ENCODE data around the gene RTBDN.
"Not testable (repeated sequence)": the region's sequence is repeated elsewhere in the genome, so short reads cannot be mapped to it uniquely, and the experiment has no call there.

The RTBDN gene

GRCh38 chr19:12815088-12815487 lies 19.3 kb downstream of the RTBDN start:
- no peak for TF ChIP-seq ZNF274 (IDR thresholded peaks at IDR 0.05; ENCODE audit: low read depth, low read length)
- no peak overlapping the region for H3K4me3 ChIP-seq (ENCODE audit: low read length)

DNA sequence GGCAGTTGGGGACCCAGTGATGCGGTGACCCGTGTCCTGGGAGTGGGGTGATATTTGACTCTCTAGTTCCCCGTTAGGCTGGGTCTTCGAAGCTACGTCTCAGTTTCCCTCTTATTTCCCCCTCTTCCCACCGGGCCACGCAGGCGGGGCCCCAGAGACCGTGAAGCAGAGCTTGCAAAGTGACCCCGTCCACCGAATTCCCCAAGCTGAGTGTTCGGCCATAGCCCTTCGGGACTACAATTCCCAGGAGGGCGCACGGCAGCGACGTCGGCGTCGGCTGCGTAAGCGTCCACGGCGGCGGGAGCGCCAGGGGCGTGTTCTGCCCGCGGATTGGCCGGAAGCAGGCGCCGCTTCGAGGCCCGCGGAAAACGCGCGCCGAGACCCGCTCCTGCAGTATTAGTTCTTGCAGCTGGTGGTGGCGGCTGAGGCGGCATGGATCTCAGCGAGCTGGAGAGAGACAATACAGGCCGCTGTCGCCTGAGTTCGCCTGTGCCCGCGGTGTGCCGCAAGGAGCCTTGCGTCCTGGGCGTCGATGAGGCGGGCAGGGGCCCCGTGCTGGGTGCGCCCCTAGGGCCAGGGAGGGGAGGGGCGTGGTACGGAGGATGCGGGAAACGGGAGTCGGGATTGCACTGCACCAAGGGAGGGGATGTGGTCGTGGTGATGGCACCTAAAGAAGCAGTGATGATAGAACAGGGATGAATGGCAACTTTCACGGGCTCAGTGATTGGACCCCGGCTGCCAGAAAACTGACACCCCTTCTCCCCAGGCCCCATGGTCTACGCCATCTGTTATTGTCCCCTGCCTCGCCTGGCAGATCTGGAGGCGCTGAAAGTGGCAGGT lies 27.9 kb downstream of the RTBDN start, which contains the start of gene RNASEH2A:
Gene RNASEH2A, plus strand, starts transcription at position 343 of the 840 bp plus-strand sequence. Its CDS starts 90 bp downstream, at position 433.
- no peak for TF ChIP-seq ZNF274 (IDR thresholded peaks at IDR 0.05; ENCODE audit: low read depth, low read length)
- peak within 1 kb of the TSS; percentile 73 for H3K4me3 ChIP-seq (ENCODE audit: low read length)

DNA sequence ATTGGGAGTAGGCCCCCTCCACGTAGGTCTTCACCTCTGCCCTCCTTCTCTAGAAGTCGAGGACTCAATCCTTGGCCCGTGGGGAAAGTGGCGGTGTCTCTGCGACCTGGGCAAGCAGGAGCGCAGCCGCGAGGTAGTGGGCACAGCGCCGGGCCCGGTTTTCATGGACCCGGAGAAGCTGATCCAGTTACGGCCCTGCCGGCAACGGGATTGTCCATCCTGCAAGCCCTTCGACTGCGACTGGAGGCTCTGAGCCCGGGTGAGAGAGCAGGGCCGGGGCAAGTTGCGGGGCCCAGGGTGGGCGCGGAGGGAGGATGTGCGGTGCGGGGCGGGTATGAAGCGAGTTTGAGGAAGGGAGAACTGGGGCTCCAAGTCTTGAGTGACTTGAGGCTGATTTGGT lies 30.3 kb downstream of the RTBDN start:
- no peak for TF ChIP-seq ZNF274 (IDR thresholded peaks at IDR 0.05; ENCODE audit: low read depth, low read length)
- H3K4me3 ChIP-seq (ENCODE audit: low read length): no peak overlapping the region

GRCh38 chr19:12802267-12803106 lies 31.9 kb downstream of the RTBDN start:
- no peak for TF ChIP-seq ZNF274 (IDR thresholded peaks at IDR 0.05; ENCODE audit: low read depth, low read length)

GRCh38 chr19:12801466-12802266 lies 32.7 kb downstream of the RTBDN start, which contains the start of the genes PRDX2 and THSD8:
Gene PRDX2 (minus strand): TSS chr19:12801800. CDS start chr19:12801261, 539 bp downstream.
Gene THSD8 (plus strand): TSS chr19:12802069. CDS start chr19:12802072, 3 bp downstream.
- peak within 1 kb of the TSS; percentile 69 for H3K4me3 ChIP-seq (ENCODE audit: low read length)
- no peak for TF ChIP-seq ZNF274 (IDR thresholded peaks at IDR 0.05; ENCODE audit: low read depth, low read length)

More at GRCh38 chr19:12802267-12803106, 31.9 kb downstream of the RTBDN start:
- peak overlapping the region; percentile 69; the same call in 1 of the 2 replicates for H3K4me3 ChIP-seq (ENCODE audit: low read length)

DNA sequence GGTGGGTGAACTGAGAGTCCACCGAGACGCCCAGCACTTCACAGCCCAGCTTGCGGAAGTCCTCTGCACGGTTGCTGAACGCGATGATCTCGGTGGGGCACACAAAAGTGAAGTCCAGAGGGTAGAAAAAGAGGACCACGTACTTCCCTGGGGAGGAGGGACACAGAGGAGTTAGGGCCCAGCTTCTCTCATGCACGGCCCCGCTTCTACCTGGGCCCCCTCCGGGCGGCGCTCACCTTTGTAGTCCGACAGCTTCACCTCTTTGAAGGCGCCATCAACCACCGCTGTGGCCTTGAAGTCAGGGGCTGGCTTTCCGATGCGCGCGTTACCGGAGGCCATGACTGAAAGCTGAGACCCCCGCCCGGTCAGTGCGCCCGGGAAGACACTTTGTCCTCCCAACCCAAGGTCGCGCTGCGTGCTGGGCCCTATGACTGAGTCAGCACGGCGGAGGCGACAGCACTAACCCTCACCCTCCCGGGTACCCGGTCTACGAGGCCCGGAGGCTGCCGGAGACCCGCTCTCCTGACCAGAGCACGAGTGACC lies 33.4 kb downstream of the RTBDN start:
- H3K4me3 ChIP-seq (ENCODE audit: low read length): peak overlapping the region; percentile 69
- TF ChIP-seq ZNF274 (IDR thresholded peaks at IDR 0.05; ENCODE audit: low read depth, low read length): no peak

GRCh38 chr19:12800466-12800770 lies 34.0 kb downstream of the RTBDN start:
- H3K4me3 ChIP-seq (ENCODE audit: low read length): peak overlapping the region; percentile 69; the same call in 1 of the 2 replicates
- TF ChIP-seq ZNF274 (IDR thresholded peaks at IDR 0.05; ENCODE audit: low read depth, low read length): no peak

GRCh38 chr19:12799742-12800465 lies 34.5 kb downstream of the RTBDN start:
- H3K4me3 ChIP-seq (ENCODE audit: low read length): no peak overlapping the region
- no peak for TF ChIP-seq ZNF274 (IDR thresholded peaks at IDR 0.05; ENCODE audit: low read depth, low read length)

GRCh38 chr19:12797607-12798006 lies 36.8 kb downstream of the RTBDN start:
- not testable (repeated sequence) for H3K4me3 ChIP-seq (ENCODE audit: low read length)

DNA sequence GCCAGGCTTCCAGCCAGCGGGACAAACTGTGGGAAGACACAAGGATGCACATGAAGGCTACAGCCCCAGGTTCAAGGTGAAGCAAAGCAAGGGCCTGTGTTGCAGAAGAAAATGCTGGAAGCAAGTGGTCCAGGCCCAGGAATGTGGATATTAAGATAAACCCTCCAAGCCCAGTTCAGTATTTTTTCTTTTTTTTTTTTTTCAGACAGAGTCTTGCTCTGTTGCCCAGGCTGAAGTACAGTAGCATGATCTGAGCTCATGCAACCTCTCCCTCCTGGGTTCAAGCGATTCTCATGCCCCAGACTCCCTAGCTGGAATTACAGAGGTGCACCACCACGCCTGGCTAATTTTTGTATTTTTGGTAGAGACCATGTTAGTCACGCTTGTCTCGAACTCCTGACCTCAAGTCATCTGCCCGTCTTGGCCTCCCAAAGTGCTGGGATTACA lies 37.2 kb downstream of the RTBDN start:
- TF ChIP-seq ZNF274 (IDR thresholded peaks at IDR 0.05; ENCODE audit: low read depth, low read length): no peak
- no peak overlapping the region for H3K4me3 ChIP-seq (ENCODE audit: low read length)

DNA sequence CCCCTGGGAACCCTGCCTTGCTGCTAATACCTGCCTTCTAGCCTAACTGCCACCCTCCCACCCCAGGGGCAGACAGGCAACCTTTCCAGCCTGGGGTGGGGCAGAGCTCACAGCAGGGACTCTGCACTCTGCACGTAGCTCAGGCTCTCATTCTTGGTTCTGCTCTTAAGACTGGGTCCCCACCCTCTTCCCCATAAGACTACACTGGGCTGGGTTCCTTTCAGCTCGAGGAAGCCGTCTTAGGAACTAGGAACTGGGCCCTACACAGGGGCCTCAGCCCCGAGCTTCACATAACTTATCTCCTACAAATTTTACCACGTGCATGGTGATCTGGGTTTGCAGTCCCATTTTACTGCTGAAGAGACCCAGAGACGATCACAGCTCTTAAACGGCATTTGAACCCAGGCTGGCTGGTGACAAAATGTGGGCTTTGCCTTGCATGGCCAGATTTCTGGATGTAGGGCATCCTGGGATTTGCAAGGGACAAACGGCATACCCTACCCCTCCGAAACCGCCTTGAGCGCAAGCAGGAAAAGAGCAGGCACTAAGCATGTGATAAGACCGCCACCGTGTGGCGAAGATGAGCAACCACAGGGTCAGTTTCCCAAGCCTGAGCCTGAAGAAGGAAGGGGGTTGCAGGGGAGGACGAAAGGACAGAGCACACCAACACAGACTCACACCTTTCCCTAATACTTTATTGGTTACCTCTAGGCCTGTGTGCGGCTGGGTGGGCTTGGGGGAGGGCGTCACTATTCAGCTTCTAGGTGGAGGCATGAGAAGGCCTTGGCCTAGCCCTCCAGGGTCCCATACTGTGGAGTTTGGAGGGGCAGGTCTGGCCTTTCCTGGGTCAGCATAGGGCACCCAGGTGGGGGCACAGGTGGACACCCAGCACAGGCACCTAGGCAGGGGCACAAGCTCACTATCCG lies 38.0 kb downstream of the RTBDN start:
- no peak for TF ChIP-seq ZNF274 (IDR thresholded peaks at IDR 0.05; ENCODE audit: low read depth, low read length)
- no peak overlapping the region for H3K4me3 ChIP-seq (ENCODE audit: low read length)

GRCh38 chr19:12794971-12795381 lies 39.4 kb downstream of the RTBDN start:
- no peak for TF ChIP-seq ZNF274 (IDR thresholded peaks at IDR 0.05; ENCODE audit: low read depth, low read length)
- no peak overlapping the region for H3K4me3 ChIP-seq (ENCODE audit: low read length)

Measured in GM08714 (cell line).